ENCODE results near the gene LIPT2.
A peak's percentile ranks its signal among the peaks of the same experiment; 100 is the strongest.

The LIPT2 gene

GRCh38 chr11:74463216-74463615 lies 30.3 kb downstream of the LIPT2 start:
- no peak for DNase-seq

- no peak for DNase-seq
These were observed 30.9 kb downstream of the LIPT2 start for GRCh38 chr11:74462631-74463030.

- DNase-seq: peak; percentile 58
These were observed 31.5 kb downstream of the LIPT2 start for GRCh38 chr11:74462009-74462408.

GRCh38 chr11:74460481-74461154 lies 32.9 kb downstream of the LIPT2 start:
- DNase-seq: no peak

- no peak for DNase-seq
These were observed 33.5 kb downstream of the LIPT2 start for GRCh38 chr11:74460065-74460464.

- no peak for DNase-seq
These were observed 33.9 kb downstream of the LIPT2 start for GRCh38 chr11:74459584-74459983.

GRCh38 chr11:74457356-74457755 lies 36.2 kb downstream of the LIPT2 start:
- no peak for DNase-seq

GRCh38 chr11:74453373-74453975 lies 40.0 kb downstream of the LIPT2 start:
- DNase-seq: peak; percentile 42

GRCh38 chr11:74452366-74452765 lies 41.2 kb downstream of the LIPT2 start:
- no peak for DNase-seq

GRCh38 chr11:74450318-74450717 lies 43.2 kb downstream of the LIPT2 start:
- DNase-seq: no peak

- no peak for DNase-seq
These were observed 44.1 kb downstream of the LIPT2 start for GRCh38 chr11:74449369-74449931.

GRCh38 chr11:74447720-74448119 lies 45.8 kb downstream of the LIPT2 start:
- DNase-seq: no peak

GRCh38 chr11:74446532-74446938 lies 47.0 kb downstream of the LIPT2 start:
- no peak for DNase-seq

GRCh38 chr11:74444173-74444826 lies 49.2 kb downstream of the LIPT2 start:
- DNase-seq: no peak

- DNase-seq: no peak
These were observed 50.3 kb downstream of the LIPT2 start for GRCh38 chr11:74443071-74443864.

- no peak for DNase-seq
These were observed 50.9 kb downstream of the LIPT2 start for GRCh38 chr11:74442636-74443035.

Data from NK-92 treated with Interleukin-12 subunit alpha and Interleukin-12 subunit beta, amount 100 ng/mL, for 24 hours (cell line).